Stimulated activated CD8-positive, alpha-beta memory T cell treated with anti-CD3 and anti-CD28 coated beads, Interleukin-15, amount 100 ng/mL, for 1 hour (primary cell): Measurements from ENCODE around the gene NXN.
"Not testable (repeated sequence)": the region's sequence is repeated elsewhere in the genome, so short reads cannot be mapped to it uniquely, and the experiment has no call there.

ENCODE experiments used
- DNase-seq: peaks from one replicate; pipeline ENCODE4 v3.0.0-alpha.2; 2020; ENCODE audit warnings: low read depth

NXN gene

GRCh38 chr17:799261-799660 lies 180.3 kb downstream of the NXN start:
- DNase-seq = no peak

DNA sequence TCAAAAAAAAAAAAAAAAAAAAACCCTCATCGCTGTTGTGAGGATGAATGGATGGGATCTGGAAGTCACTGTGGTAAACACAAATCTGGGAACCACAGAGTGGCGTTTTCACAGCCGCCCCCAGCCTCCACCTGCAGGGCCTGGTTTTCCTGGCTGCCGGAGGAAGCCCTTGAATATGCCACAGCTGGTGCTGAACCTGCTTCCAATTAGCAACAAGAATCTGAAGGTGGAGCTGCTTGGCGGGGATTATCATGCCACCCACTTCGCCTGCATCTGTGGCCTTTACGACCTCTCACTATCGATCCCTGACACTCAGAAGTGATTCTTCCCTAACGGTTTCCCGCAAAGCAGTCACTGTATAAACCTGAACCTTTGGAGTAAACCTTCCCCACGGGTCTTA lies 181.3 kb downstream of the NXN start:
- no peak for DNase-seq

DNA sequence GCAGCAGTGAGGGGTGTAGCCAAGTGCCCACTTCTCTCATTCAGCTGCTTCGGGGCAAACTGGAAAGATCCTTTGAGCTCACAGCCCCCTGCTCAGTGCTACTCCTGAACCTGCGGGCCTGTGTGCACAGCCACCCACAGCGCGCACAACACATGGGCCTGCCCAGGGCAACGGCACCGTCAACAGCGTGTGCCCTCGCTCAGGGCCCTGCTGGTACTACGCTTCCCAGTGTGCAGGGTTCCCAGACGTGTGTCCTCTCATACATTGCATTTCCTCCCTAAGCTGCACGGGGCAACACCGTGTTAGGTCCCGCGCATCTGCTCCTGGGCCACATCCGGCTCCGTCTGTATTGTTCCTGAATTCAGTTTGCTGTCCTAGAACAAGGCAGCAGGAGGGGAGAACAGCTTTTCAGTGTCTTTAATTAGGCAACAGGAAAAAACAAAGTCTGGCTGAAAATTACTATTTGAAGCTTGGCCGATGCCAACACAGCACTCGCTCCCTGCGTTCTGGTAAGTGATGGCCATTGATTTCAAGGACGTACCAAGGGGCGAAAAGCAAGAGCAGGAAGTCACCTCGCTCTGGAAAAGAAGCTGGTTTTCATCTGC lies 182.2 kb downstream of the NXN start:
- no peak for DNase-seq

DNA sequence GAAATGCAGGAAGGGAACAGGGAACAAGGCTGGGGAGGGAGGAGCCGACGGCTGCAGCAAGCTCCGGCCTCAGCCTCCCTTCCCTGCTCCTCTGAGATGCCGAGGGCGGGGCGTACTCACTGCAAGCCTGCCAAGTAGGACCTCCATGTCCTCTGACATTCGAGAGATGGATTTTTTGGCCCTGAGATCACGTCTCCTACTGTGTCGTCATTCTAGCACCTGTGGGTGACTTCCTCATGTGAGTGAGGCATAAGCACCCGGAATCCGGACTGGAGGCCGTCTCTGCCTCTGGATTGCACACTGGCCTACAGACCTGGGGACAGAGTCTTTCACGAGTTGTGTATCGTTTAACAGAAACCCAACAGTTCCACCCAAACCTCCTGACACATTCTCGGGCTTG lies 183.0 kb downstream of the NXN start:
- no peak for DNase-seq

- DNase-seq = no peak
Measured at GRCh38 chr17:795721-796120, 183.9 kb downstream of the NXN start.

DNA sequence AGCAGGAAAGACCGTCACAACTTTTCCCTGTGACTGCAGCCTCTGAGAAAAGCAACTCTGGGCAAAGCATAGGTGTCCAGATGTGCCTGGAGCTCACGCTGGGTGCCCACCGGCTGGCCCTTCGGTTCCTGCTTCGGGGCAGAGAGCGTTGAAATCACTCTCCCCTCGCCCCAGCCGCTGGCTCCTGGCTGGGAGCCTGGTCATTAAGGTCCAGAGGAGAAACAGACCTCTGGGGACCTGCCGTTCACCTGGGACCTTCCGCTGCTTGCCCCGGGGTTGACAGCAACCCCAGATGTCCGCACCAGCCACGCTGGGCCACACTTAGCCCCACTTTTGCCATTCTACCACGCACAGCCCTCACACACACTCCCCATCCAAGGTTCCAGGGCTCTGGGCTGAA lies 184.3 kb downstream of the NXN start:
- no peak for DNase-seq

- DNase-seq = no peak
Measured at GRCh38 chr17:794876-795275, 184.7 kb downstream of the NXN start.

DNA sequence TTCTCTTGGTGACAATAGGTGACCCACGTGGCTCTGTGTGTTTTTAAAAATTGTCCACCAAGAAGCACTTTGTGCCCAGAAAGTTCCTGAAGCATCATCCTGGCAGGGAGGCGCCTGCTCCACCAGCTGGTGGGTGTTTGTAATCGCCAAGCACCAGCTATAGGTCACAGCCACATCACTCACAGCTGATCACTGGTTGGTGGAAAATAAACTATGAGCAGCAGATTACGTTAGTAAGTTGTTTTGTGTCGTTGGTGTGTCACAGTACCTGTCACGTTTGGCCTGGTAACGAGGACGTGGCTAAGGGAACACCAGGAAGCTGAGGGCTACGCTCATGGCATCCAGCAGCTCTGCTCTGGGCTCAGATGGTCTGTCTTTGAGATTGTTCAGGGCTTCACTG lies 187.3 kb downstream of the NXN start:
- DNase-seq = no peak

DNA sequence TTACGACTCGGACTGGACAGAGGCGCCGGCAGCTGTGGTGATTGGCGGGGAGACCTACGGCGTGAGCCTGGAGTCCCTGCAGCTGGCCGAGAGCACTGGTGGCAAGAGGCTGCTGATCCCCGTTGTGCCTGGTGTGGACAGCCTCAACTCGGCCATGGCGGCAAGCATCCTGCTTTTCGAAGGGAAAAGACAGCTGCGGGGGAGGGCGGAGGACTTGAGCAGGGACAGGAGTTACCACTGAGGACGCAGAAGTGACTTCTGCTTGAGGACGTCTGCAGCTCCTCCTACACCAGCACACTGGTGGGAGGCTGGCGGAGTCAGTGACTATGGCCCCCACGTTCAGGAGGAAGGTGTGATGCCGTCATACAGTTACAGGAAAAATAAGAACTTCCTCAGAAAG lies 187.7 kb downstream of the NXN start:
- no peak for DNase-seq

DNA sequence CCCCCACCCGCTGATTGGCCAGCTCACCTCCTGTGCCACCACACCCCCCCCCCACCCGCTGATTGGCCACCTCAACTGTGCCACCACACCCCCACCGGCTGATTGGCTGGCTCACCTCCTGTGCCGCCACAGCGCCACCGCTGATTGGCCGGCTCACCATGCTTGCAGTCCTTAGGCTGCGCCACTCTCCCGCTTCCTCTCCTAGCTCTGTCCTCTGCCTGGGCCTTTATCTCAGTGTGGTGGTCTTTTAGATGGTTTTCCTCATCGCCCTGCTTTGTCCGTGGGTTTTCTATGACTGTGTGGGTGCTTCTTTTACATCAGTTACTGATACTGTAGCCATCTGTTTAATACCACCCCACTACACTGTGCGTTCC lies 188.7 kb downstream of the NXN start:
- not testable (repeated sequence) for DNase-seq

DNA sequence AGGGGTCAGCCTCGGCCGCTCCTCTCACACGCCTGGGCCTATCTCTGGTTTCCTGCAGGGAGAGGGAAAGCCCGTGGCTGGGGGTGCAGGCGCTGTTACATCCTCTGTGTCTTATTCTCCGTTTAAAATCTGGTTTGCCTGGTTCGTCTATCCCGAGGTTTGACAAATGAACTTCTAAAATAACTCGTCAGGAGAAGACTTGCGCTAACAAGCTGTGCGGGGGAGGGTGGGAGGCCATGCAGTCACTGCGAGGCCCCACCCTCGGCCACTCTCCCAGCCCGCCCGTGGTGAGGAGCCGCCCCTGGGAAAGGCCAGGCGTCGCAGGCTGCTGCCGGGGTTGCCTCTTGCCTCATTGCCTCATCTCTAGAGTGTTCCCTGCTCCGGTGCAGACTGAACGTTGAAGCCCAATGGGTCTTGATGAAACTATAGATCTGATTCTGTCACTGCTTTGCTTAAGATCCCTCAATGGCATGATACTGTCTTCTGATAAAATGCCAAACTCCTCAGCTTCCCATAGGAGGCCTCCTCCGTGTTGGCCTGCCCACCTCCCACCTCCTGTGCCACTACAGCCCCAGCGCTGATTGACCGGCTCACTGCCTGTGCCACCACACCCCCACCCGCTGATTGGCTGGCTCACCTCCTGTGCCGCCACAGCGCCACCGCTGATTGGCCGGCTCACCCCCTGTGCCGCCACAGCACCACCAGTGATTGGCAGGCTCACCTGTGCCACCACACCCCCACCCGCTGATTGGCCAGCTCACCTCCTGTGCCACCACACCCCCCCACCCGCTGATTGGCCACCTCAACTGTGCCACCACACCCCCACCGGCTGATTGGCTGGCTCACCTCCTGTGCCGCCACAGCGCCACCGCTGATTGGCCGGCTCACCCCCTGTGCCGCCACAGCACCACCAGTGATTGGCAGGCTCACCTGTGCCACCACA lies 189.4 kb downstream of the NXN start:
- DNase-seq = not testable (repeated sequence)

DNA sequence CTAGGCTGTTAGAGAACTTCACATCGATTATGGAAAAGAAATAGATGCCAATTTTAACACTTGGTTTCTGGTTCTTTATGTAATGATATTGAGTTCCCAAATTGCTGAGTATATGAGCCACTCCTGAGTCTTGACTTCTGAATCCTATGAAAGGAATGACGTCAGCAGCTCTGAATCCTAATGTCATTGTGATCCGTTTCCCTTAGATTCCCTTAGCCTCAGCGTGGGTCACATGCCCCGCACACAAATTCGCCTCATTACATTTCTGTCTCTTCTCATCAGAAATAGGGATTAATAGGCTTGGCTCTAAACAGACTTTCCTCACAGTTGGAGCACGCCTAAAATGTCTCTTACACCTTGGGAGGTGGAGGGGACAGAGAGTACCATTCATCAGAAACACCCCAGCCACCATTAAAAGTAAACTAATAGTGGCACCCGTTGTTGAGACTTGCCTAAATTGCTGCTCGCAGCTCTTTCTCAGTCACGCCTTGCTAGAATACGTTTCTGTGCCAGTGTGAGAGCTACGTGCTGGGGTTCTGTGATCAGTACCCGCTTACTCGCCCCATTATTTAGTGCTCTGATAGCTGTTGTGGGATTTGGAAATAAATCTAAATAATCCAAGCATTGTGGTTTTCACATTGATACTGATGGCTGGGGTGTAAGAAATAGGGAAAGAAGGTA lies 190.3 kb downstream of the NXN start:
- no peak for DNase-seq

GRCh38 chr17:788551-788950 lies 191.0 kb downstream of the NXN start:
- no peak for DNase-seq

DNA sequence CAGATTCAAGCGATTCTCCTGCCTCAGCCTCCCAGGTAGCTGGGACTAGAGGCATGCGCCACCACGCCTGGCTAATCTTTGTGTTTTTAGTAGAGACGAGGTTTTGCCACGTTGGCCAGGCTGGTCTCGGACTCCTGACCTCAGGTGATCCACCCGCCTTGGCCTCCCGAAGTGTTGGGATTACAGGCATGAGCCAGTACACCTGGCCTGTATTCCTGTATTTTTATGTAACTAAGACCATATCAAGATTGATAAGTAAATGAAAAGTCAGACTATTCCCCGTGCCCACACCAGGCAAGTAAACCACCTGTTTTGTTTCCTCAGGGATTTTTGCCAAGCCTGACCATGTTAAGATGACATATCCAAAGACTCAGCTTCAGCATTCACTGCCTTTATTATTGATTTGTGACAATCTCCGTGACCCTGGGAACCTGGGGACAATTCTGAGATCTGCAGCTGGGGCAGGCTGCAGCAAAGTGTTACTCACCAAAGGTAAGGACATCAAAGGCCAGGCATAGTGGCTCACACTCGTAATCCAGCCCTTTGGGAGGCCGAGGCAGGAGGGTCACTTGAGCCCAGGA lies 191.8 kb downstream of the NXN start:
- DNase-seq = no peak

- DNase-seq = not testable (repeated sequence)
Measured at GRCh38 chr17:785901-786300, 193.7 kb downstream of the NXN start.

DNA sequence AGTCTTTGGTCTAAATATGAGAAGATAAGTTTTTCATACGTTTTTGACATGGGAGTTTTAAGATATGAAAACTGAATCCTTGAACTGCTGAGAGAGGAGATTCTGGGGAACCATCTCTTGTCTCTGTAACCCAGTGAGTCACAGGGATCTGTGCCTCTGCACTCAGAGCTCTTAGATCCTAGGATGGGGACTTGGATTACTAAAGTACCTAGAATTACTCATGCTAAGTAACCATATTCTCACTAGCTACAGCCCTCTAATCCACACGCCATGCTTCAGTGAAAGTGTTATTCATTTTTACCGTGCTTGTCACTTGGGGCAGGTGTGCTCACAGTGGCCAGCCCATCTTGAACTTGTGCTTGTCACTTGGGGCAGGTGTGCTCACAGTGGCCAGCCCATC lies 195.4 kb downstream of the NXN start:
- DNase-seq = no peak

DNA sequence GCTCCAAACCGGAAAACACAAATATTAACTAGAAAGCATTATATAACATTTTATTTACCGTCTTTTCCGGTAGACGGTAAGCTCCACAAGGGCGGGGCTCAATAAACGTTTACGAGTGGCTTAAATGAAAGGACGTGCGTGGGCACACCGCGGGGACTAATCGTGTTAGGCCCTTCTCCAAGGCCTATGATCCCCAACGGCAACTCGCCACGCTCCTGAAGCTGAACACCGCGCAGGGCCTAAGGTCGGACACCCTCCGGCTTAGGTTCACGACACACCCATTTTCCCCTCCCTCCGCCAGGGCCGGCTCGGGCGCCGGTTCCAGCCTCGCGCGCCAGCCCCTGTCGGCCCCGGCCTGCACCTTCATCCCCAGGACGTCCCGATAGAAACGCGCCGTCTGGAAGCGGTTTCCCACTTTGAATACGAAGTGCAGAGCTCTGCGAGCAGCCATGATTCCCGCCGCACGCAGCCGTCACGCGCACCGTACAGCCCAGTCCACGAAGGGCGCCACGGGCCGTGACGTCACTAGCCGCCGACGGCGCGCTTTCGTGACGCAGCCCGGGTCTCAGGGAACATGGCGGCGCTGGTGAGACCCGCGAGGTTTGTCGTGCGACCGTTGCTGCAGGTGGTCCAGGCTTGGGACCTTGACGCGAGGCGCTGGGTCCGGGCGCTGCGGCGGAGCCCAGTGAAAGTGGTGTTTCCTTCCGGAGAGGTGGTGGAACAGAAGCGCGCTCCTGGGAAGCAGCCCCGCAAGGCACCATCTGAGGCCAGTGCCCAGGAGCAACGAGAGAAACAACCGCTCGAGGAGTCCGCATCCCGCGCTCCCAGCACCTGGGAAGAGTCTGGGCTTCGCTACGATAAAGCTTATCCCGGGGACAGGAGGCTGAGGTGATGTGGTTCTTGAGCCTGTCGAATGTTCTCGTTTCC lies 197.5 kb downstream of the NXN start, which contains the start of the genes GLOD4 and MRM3:
TSS of gene GLOD4 (minus strand) at position 476 of the 927 bp plus-strand sequence. CDS start at position 451, 25 bp downstream.
TSS of gene MRM3 (plus strand) at position 549 of the 927 bp plus-strand sequence. CDS start at position 575, 26 bp downstream.
- peak; percentile 89 for DNase-seq

DNA sequence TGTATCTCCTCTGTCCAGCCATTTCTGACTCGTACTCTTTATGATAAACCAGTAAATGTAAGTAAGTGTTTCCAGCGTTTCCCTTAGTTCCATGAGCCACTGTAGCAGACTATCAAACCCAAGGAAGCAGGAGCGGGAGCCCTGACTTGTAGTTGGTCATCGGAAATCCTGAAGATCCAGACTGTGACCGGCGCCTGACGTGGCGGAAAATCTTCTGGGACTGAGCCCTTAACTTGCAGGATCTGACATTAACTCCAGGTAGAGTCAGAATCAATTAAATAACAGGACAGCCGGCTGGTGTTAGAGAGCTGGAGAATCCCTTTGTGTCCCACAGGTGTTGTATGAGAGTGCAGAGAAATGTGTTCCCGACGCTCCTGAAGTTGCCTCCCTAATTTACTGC lies 201.5 kb downstream of the NXN start:
- DNase-seq = no peak

GRCh38 chr17:774313-774584 lies 205.3 kb downstream of the NXN start:
- no peak for DNase-seq

DNA sequence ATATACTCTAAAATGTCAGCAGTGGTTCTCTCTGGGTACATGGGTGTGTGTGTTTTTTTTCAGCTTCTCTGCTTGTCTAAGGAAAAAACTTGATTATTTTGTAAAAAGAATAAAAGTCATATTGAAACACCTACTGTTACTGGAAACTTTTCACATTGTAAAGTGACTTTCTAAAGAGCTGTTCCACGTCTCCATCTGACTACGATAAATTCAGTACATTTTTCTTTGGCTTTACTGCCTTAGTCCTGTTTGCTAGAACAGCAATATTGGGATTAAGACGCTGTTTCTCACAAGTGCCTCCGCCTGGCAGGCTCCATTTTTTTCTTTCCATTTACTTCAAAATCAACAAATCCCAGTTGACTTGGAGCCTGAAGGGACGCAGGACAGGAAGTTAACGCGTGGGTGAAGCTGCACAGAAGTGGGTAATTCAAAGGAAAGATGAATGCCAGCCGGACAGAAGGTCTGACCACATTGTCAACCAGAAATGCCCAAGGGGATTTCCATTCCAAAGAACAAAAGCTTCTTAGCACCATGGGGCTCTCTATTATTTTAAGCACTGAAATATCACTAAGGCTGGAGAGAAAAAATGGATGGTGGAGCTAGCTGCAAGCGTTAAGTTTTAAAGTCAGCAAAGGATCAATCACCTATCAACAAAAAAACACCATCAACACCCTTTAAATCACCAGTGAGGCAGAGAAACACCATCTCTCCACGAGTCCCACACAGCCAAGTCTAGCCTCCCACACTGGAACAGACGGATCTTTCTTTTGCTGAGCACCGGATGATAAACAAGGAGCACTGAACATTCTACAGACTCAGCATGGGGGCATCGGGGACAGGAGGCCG lies 205.9 kb downstream of the NXN start:
- no peak for DNase-seq

GRCh38 chr17:773016-773415 lies 206.6 kb downstream of the NXN start:
- DNase-seq = no peak
